GM12878 (cell line): ENCODE data around the gene VWA7. TPM values are rescaled to one million over a fixed set of nuclear protein-coding genes. Genes with fewer than 3 reads are reported as not detected.

ENCODE experiments used
- CBX5 ChIP-seq: sonication (generic); IDR thresholded peaks from 2 replicates; pipeline ENCODE4 v1.6.1; 2016; ENCODE audit warnings: low read depth, moderate library complexity, mild to moderate bottlenecking, inconsistent platforms
- CREM ChIP-seq: IDR thresholded peaks from 2 replicates; pipeline ENCODE4 v1.6.1; 2014; ENCODE audit warnings: antibody characterized with exemption, low read depth
- DPF2 ChIP-seq: fragments of 450-650 bp; IDR thresholded peaks from 2 replicates; pipeline ENCODE4 v1.6.1; 2017; ENCODE audit warnings: mild to moderate bottlenecking
- E2F4 ChIP-seq: IDR thresholded peaks from 2 replicates; pipeline ENCODE4 v1.6.1; 2012; ENCODE audit warnings: low read depth, low read length, improper control_type of control experiment
- EZH2 ChIP-seq: IDR thresholded peaks from 2 replicates; pipeline ENCODE4 v1.6.1; 2012; ENCODE audit warnings: low read depth, mild to moderate bottlenecking, control low read depth, inconsistent platforms, low read length, borderline replicate concordance; ENCODE audit not compliant: control insufficient read depth
- FOXK2 ChIP-seq: fragments of 450-650 bp; IDR thresholded peaks from 2 replicates; pipeline ENCODE4 v1.6.1; 2017; ENCODE audit warnings: mild to moderate bottlenecking, moderate library complexity
- HCFC1 ChIP-seq: fragments of 150-350 bp; IDR thresholded peaks from 2 replicates; pipeline ENCODE4 v1.6.1; 2014; ENCODE audit warnings: low read length
- HDAC2 ChIP-seq: fragments of 200-600 bp; sonication (generic); IDR thresholded peaks from 2 replicates; pipeline ENCODE4 v1.6.1; 2017
- HDAC6 ChIP-seq: fragments of 200-600 bp; sonication (generic); IDR thresholded peaks from one replicate; pipeline ENCODE4 v1.8.0; 2017; ENCODE audit warnings: antibody characterized with exemption; ENCODE audit not compliant: unreplicated experiment
- HDGF ChIP-seq: fragments of 450-650 bp; IDR thresholded peaks from 2 replicates; pipeline ENCODE4 v1.6.1; 2016; ENCODE audit warnings: antibody characterized with exemption
- IKZF1 ChIP-seq: fragments of 450-650 bp; conservative IDR thresholded peaks from 2 replicates; pipeline ENCODE4 v1.6.1; 2017; ENCODE audit warnings: antibody characterized with exemption, mild to moderate bottlenecking
- JUND ChIP-seq: IDR thresholded peaks from 2 replicates; pipeline ENCODE4 v1.6.1; 2012; ENCODE audit warnings: low read depth, mild to moderate bottlenecking, low read length, improper control_type of control experiment, moderate library complexity
- MYC ChIP-seq: IDR thresholded peaks from 2 replicates; pipeline ENCODE4 v1.6.1; 2011; ENCODE audit warnings: mild to moderate bottlenecking, low read length, moderate library complexity, inconsistent platforms; ENCODE audit not compliant: insufficient read depth, insufficient replicate concordance, insufficient read length, severe bottlenecking
- NFXL1 ChIP-seq: fragments of 450-650 bp; IDR thresholded peaks from 2 replicates; pipeline ENCODE4 v1.6.1; 2017; ENCODE audit warnings: antibody characterized with exemption, mild to moderate bottlenecking, borderline replicate concordance
- POLR2A ChIP-seq: IDR thresholded peaks from 2 replicates; pipeline ENCODE4 v1.6.1; 2011; ENCODE audit warnings: low read depth, mild to moderate bottlenecking, low read length
- PRDM15 ChIP-seq: fragments of 450-650 bp; formaldehyde crosslinking; IDR thresholded peaks from 2 replicates; pipeline ENCODE4 v1.4.0; 2020; ENCODE audit warnings: mild to moderate bottlenecking, moderate library complexity
- RAD51 ChIP-seq: fragments of 450-650 bp; IDR thresholded peaks from 2 replicates; pipeline ENCODE4 v1.6.1; 2016; ENCODE audit warnings: moderate library complexity, mild to moderate bottlenecking, inconsistent platforms
- SKIL ChIP-seq: fragments of 450-650 bp; IDR thresholded peaks from 2 replicates; pipeline ENCODE4 v1.6.1; 2017; ENCODE audit warnings: mild to moderate bottlenecking, low read depth, inconsistent platforms; ENCODE audit not compliant: poor library complexity, severe bottlenecking
- SMAD5 ChIP-seq: IDR thresholded peaks from 2 replicates; pipeline ENCODE4 v1.6.1; 2016; ENCODE audit warnings: antibody characterized with exemption, low read depth
- SMC3 ChIP-seq: IDR thresholded peaks from 2 replicates; pipeline ENCODE4 v1.6.1; 2011; ENCODE audit warnings: low read length, improper control_type of control experiment, borderline replicate concordance
- SREBF1 ChIP-seq: IDR thresholded peaks from 2 replicates; pipeline ENCODE4 v1.6.1; 2012; ENCODE audit warnings: mild to moderate bottlenecking, low read length
- SRF ChIP-seq, 2 experiments: IDR thresholded peaks; 2 replicates each; pipeline ENCODE4 v1.6.1; 2011; ENCODE audit warnings: low read depth in 2 of 2, low read length in 2 of 2, mild to moderate bottlenecking in 1 of 2, moderate library complexity in 1 of 2
- TCF12 ChIP-seq: IDR thresholded peaks from 2 replicates; pipeline ENCODE4 v1.6.1; 2011; ENCODE audit warnings: low read depth, mild to moderate bottlenecking, low read length
- TCF7 ChIP-seq: IDR thresholded peaks from 2 replicates; pipeline ENCODE4 v1.6.1; 2014; ENCODE audit warnings: antibody characterized with exemption, borderline replicate concordance
- YY1 ChIP-seq: IDR thresholded peaks from 2 replicates; pipeline ENCODE4 v1.6.1; 2011; ENCODE audit warnings: low read depth, mild to moderate bottlenecking, low read length
- ZNF217 ChIP-seq: fragments of 450-650 bp; IDR thresholded peaks from 2 replicates; pipeline ENCODE4 v1.6.1; 2017; ENCODE audit warnings: antibody characterized with exemption, mild to moderate bottlenecking
- ZNF24 ChIP-seq: fragments of 450-650 bp; IDR thresholded peaks from 2 replicates; pipeline ENCODE4 v1.6.1; 2017; ENCODE audit warnings: antibody characterized with exemption, mild to moderate bottlenecking
- ZNF384 ChIP-seq: IDR thresholded peaks from 2 replicates; pipeline ENCODE4 v1.6.1; 2012; ENCODE audit warnings: low read depth, mild to moderate bottlenecking, low read length, improper control_type of control experiment, borderline replicate concordance
- ZSCAN29 ChIP-seq: fragments of 450-650 bp; IDR thresholded peaks from 2 replicates; pipeline ENCODE4 v1.6.1; 2017; ENCODE audit warnings: mild to moderate bottlenecking, moderate library complexity
- polyA plus RNA-seq, 11 experiments: library from polyadenylated mRNA; depleted of rRNA in 4 of 11; unstranded in 6 of 11; stranded (reverse) in 5 of 11; fragments of >200 nt; fragmentation: Nextera tagmentation in 4 of 11; fragmentation: Illumina TruSeq in 1 of 11; extraction: Ambion mirVana in 4 of 11; extraction: Trizol in 1 of 11; gene quantifications; 1 replicate in 1 of 11; 2 replicates in 10 of 11; pipeline versions ENCODE4 v1.2.1 to v1.2.3, GENCODE V29; 2011 to 2016; ENCODE audit warnings: inconsistent platforms in 2 of 11, missing spikeins in 2 of 11, low read depth in 1 of 11
- total RNA-seq, 4 experiments: library from RNA; depleted of rRNA in 3 of 4; stranded (reverse); fragments of >200 nt in 3 of 4; fragmentation: Illumina TruSeq in 1 of 4; extraction: Trizol in 1 of 4; gene quantifications; 2 replicates each; pipeline versions ENCODE4 v1.2.1 to v1.2.3, GENCODE V29; 2013 to 2021

VWA7 gene
- total and polyA plus RNA-seq, 10 of the 15 experiments (the other 5 are each of a cell fraction or from before 2014, with no cell fraction given) = 0.11 to 3.1 (median 1.2) TPM; not detected in 1

GRCh38 chr6:31826793-31827285, 49.7 kb upstream of the VWA7 start (continued):
- TF ChIP-seq IKZF1 (no peak; the same call in 1 of the 2 replicates), ZNF217 (no peak), HDAC2 (no peak), RAD51 (no peak), ZNF384 (no peak), MYC (no peak), CREM (no peak), SRF (IDR thresholded peaks at IDR 0.05; ENCODE audit: low read depth in 2 of 2, low read length in 2 of 2) (no peak), HDAC6 (peak; percentile 6), ZSCAN29 (no peak), ZNF24 (no peak), HCFC1 (no peak; the same call in 1 of the 2 replicates), SMAD5 (no peak), SMC3 (0 out of 2 replicates have a peak, but pooled peaks have one; percentile 16), EZH2 (no peak), E2F4 (0 out of 2 replicates have a peak, but pooled peaks have one; percentile 27), PRDM15 (CRISPR knock-in tag) (no peak), TCF7 (no peak), SREBF1 (no peak), TCF12 (no peak), YY1 (0 out of 2 replicates have a peak, but pooled peaks have one; percentile 6), CBX5 (no peak), SKIL (peak; percentile 78), FOXK2 (no peak), NFXL1 (no peak), JUND (no peak), DPF2 (no peak; the same call in 1 of the 2 replicates), POLR2A (no peak; the same call in none of the 2 replicates), HDGF (no peak)
